Astrocyte of the hippocampus (primary cell): ENCODE measurements around the gene KLHL12.

Source experiments
- DNase-seq: peaks from one replicate; pipeline ENCODE4 v3.0.0; 2011; ENCODE audit warnings: low read depth, low spot score

Gene KLHL12

GRCh38 chr1:202888221-202888530 is 38.9 kb downstream of the KLHL12 start:
- DNase-seq = no peak

- no peak for DNase-seq
Observed at GRCh38 chr1:202880961-202881460, 46.0 kb downstream of the KLHL12 start.

GRCh38 chr1:202880062-202880461 is 47.0 kb downstream of the KLHL12 start:
- DNase-seq = no peak

DNA sequence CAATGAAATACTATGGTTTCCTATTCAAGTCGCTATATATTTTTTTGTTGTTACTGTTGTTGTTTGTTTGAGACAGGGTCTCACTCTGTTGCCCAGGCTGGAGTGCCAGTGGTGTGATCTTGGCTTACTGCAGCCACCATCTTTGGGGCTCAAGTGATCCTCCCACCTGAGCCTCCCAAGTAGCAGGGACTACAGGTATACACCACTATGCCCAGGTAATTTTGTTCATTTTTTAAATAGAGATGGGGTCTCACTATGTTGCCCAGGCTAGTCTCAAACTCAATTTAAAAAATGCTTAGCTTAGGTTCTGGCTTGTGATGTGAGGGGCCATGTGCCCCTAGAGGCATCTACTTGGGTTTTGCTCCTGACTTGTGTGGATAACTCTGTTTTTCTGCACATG is 47.9 kb downstream of the KLHL12 start:
- DNase-seq = no peak

- DNase-seq = no peak
Observed at GRCh38 chr1:202873026-202873425, 54.0 kb downstream of the KLHL12 start.

DNA sequence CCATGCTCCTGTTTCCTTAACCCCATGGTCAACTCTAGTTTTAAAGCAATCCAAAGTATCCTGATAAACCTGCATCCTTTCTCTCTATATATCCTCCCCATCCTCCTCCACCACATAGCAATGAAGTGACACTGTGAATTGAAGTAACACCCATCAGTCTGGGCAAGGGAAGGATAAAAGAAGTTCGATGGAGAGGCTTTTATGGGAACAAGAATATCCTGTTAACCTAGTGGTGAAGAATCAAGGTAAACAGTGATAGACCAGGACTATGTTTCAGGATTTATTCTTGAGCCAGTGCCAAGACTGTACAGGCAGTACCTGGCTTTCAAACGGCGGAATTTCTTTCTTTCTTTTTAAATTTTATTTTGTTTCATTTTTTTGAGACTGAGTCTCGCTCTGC is 55.7 kb downstream of the KLHL12 start:
- DNase-seq = no peak

DNA sequence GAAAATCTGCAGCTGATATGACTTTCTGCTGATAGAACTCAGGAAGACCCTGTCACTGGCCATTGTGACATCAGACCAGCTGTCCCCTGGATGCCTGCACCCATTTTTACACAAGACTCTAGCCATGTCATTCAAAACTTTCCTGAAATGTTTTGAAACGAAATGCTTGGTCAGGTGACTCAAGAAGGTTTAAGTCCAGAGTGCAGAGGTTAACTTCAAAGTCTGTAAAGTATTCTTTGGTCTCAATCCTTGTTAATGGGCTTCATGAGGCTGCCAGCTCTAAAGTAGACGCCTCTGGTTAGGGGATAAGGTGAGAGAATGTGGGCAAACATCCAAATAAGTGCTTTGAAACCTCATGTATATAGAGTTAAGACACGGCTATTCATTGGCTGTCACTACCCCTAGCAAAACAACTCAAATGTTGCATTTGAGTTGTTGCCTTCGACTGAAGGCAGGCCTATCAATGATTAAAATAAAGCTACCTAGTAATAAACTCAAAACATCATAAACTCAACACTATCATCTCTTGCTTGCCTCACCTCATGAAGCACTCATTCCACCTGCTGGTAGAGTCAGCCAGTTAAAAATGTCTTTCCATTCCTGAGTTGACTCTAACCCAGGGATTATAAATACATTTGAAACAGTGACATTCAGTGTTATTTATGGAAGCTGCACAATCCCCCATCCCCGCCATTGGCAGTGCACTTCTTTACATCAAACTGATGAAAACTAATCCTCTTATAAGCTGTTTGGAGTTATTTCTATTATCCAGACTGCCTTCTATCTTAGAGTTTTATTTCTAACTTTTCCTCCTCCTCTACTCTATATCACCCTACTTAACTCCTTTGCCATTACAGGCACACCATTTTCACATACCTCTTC is 64.1 kb downstream of the KLHL12 start:
- DNase-seq = no peak

GRCh38 chr1:202861420-202862132 is 65.5 kb downstream of the KLHL12 start:
- peak; percentile 96 for DNase-seq

GRCh38 chr1:202860744-202861419 is 66.2 kb downstream of the KLHL12 start:
- peak; percentile 78 for DNase-seq

GRCh38 chr1:202858789-202859414 is 68.1 kb downstream of the KLHL12 start:
- DNase-seq = no peak

DNA sequence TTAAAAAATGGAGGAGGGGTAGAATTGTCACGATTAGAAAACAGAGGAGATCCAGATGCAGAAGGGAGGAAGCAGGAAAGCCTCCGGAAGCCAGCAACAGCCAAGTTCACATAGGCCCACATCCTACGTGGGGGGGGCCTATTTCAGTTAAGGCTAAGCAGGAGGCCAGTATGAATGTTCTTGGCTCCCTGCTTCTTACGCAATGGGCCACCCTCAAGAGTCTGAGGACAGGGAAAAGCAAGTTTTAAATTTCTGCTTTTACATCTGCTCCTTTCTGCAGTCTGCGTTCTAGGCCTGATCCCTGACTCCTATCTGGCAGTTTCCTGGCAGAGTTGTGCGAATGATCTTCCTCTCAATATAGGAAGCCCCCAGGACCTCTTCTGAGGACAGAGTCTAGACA is 68.7 kb downstream of the KLHL12 start:
- DNase-seq = no peak

DNA sequence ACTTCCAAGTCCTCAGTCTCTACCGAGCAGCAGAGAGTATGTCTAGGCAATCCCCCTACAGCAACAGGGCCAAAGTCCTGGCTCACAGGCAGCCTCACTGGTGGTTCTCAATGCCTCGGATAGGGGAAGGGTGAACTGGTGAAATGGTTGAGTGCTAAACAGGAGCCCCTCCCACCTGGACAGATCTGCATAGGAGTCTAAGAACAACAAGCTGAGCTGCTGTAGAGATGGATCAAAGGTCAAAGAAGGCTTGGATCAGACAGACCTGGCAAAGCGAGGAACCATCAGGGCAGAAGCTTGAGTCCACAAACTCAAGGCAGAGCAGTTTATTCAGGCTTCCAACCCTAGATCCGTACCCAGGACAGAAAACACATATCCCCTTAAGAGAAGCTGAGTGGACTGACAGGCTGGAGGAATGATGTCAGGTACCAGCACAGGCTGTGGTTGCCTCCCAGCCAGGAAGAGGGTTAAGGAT is 69.9 kb downstream of the KLHL12 start:
- no peak for DNase-seq

DNA sequence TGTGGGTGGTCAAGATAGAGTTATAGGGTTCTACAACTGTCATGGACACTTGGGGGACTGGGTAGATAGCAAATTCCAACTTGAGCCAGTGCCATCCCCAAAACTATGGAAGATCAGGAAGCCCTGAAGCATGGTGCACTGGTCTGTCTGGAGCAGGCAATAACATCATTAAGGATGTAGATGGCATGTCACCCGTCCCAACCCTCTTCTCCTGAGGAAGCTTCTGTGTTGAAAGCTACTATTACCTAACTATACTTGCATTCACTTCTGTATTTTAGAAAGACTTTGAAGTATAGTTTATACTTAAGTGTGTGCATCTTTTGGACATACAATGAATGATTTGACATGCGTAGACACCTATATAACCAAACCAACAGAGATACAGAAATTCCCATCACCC is 71.0 kb downstream of the KLHL12 start:
- no peak for DNase-seq

GRCh38 chr1:202854787-202855186 is 72.2 kb downstream of the KLHL12 start:
- no peak for DNase-seq

DNA sequence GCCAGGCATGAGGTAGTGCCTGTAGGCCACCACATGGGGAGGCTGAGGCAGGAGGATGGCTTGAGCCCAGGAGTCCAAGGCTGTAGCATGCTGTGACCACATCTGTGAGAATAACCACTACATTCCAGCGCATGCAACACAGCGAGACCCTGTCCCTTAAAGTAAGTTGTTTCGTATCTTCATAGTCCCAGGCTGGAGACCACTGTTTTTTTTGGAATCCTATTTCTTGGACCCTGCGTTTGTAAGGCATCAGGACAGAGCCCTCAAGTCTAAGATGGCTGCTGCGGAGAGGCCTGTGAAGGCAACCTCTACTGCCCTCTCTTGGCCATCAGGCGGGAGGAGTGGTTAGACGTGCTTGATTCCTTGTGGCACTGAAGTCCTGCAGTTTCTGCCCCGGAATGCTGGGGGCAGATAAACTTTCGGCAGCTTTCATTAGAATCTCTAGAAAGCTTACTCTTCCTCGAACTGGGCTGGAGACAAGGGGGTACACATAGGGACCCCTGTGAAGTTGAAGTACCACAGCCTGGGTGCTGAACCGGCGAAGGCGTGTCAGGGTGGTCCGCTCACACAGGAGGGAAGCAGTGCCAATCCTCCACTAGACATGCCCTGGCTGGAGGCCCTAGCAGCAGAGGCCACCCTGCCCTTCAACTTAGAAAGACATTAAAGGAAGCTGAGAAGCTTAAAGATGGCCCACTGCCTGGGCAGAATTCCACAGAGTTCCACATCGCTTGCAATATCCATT is 74.7 kb downstream of the KLHL12 start:
- peak; percentile 75 for DNase-seq

GRCh38 chr1:202850593-202851362 is 76.3 kb downstream of the KLHL12 start:
- DNase-seq = no peak

DNA sequence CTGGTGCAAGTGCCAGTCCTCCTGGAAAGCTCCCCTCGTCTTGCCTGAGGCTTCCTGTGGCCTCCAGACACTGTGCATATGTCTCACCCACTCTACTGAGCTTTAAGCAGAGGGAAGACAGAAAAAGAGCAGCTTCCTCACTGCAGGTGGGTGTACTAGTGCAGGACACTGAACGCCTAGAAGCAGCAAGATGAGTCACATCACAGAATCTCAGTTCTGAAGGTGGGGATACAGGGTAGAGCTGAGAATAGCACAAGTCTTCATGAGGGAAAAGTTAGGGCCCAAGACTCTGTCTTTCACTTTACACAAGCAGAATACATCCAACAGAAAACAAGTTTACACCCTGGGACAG is 78.9 kb downstream of the KLHL12 start:
- DNase-seq = no peak

GRCh38 chr1:202844935-202845334 is 82.1 kb downstream of the KLHL12 start:
- no peak for DNase-seq

DNA sequence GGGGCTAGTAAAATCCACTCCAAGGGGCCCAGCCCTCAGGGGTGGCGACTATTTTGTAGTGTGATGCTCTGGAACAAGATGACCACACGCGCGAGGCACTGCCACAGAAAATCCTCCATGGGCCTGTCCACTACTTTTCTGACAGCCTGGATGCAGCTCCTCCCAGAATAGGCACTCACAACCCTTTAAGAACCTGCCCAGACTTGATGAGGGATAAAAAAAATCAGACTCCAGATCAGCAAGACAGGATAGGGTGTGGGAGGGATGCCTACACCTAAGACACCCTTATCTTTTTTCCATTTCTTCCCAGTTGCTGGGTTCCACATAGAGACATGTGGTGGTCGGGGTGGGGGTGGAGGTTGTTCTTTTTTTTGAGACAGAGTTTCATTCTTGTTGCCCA is 82.8 kb downstream of the KLHL12 start:
- DNase-seq = no peak

- no peak for DNase-seq
Observed at GRCh38 chr1:202843081-202843480, 84.0 kb downstream of the KLHL12 start.
